B cell (primary cell): ENCODE measurements around the gene GAL.

ENCODE experiments used
- CTCF ChIP-seq: fragments of 200-600 bp; IDR thresholded peaks from one replicate; pipeline ENCODE4 v1.8.0; 2022; ENCODE audit warnings: antibody characterized with exemption, mild to moderate bottlenecking
- EZH2 ChIP-seq: IDR thresholded peaks from 2 replicates; pipeline ENCODE4 v1.6.1; 2012; ENCODE audit warnings: borderline replicate concordance, low read depth, mild to moderate bottlenecking, moderate library complexity, low read length; ENCODE audit not compliant: insufficient read depth, poor library complexity, severe bottlenecking

- TF ChIP-seq CTCF (no peak), EZH2 (no peak)
Observed at GRCh38 chr11:68655806-68656205, 28.5 kb upstream of the GAL start.
